Hematopoietic multipotent progenitor cell (in vitro differentiated cells): ENCODE results near the gene SLC17A9. TPM values are rescaled to one million over a fixed set of nuclear protein-coding genes. Genes with fewer than 3 reads are reported as not detected.
"Not testable (repeated sequence)": the region's sequence is repeated elsewhere in the genome, so short reads cannot be mapped to it uniquely, and the experiment has no call there.

ENCODE experiments used
- DNase-seq, 3 donors: peaks; one replicate each; pipeline ENCODE4 v3.0.0-alpha.2; 2011 to 2015; ENCODE audit warnings: low read depth in 2 of 3, low spot score in 2 of 3
- total RNA-seq: library from RNA; depleted of rRNA; stranded (reverse); fragments of >200 nt; gene quantifications from one replicate; pipeline ENCODE4 v1.2.3, GENCODE V29; 2012

The SLC17A9 gene
- total RNA-seq, 1 donor = 28.8 TPM

DNA sequence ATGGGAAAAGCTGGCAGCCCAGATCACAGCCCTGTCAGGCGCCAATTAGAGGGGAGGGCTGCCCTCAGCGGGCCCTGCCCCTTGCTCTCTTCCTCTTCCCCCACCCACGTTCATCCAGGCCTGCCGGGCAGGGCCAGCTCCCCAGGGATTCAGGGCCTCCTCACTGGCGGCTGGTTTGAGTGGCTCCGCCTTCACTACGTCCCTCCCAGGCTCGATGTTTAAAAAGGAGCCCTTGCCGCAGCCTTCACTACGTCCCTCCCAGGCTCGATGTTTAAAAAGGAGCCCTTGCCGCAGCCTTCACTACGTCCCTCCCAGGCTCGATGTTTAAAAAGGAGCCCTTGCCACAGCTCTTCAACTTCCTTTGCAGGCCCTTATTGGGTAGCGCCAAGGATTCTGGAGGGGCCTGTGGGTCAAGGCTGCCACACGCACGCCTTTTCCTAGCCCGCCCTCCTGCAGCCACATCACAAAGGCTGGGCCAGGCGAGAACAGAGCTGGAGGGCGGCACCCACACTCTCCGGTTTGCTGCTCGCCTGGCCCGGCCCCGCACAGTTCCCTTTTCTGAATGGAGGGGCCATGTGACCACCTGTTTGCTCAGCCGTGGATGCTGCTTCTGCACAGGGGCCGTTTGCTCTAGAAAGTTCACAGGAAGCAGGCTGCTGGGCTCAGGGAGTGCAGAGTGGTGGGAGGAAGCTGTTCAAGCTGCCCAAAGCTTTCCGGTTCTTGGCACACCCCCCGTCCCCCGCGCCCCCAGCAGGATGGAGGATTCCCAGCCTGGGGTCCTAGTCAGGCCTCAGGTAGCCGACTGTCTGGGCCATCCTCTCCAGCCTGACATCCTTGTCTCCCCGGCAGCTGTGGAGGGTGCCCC is 1.6 kb downstream of the SLC17A9 start:
- peak; percentile 38 to 99 (median 95) for DNase-seq

DNA sequence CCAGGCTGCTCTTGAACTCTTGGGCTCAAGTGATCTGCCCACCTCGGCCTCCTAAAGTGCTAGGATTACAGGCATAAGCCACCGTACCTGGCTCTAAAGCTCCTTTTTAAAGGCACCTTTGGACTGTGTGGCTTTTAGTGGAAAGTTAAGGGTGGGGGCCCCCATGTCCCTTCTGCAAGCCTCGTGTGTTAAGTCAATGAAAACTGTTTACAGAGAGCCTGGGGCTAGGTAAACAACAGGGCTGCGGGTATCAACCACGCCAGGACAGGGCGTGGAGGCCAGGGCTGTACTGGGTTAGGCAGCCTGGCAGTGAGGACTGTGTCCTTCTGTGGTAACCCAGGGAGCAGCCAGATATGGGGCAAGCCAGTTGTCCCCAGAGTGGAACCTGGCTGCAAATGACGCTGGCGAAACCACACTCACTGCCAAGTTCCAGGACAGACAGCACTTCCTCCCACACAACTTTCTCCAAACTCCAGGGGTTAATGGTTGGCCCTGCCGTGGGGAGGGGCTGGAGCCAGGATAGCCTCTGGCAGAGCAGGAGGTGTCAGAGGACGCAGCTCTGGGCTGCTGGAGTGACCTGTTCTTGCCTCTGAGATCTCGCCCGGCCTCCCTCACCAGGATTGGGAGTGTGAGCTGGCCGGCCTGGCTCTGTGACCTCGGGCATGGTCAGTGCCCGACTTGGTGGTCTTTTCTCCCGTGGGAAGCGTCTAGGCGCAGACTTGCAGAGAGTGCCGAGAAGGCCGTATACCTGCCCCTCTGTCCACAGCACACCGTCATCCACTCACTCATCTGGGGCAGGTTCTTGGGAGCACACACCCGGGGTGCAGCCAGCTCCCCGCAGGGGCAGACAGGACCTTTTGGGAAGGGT is 3.2 kb downstream of the SLC17A9 start:
- no peak for DNase-seq

DNA sequence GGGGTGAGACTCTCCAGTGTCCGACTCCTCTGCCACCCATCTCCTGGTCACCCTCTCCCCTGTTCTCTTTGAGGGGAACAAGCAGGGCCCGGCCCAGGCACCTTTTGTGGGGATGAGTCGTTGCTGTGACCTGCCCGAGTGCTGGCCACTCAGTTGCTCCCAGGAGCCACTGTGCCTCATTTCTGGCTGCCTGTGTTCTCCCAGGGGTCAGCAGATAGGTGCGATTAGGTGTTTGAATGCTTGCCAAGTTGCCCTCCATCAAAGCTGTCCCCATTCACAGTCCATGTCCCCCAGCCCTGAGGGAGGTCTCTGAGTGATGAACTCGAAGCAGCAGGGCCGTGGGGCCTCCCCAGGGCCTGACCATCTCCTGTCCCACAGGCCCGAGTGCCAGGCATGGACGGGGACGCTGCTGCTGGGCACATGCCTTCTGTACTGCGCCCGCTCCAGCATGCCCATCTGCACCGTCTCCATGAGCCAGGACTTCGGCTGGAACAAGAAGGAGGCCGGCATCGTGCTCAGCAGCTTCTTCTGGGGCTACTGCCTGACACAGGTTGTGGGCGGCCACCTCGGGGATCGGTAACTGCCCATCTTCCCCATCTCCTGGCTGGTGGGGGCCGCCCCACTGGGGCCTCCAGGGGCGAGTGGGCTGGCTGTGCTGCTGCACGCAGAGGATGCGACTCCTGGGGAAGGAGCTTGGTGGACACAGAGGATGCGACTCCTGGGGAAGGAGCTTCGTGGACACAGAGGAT is 4.1 kb downstream of the SLC17A9 start:
- no peak for DNase-seq

DNA sequence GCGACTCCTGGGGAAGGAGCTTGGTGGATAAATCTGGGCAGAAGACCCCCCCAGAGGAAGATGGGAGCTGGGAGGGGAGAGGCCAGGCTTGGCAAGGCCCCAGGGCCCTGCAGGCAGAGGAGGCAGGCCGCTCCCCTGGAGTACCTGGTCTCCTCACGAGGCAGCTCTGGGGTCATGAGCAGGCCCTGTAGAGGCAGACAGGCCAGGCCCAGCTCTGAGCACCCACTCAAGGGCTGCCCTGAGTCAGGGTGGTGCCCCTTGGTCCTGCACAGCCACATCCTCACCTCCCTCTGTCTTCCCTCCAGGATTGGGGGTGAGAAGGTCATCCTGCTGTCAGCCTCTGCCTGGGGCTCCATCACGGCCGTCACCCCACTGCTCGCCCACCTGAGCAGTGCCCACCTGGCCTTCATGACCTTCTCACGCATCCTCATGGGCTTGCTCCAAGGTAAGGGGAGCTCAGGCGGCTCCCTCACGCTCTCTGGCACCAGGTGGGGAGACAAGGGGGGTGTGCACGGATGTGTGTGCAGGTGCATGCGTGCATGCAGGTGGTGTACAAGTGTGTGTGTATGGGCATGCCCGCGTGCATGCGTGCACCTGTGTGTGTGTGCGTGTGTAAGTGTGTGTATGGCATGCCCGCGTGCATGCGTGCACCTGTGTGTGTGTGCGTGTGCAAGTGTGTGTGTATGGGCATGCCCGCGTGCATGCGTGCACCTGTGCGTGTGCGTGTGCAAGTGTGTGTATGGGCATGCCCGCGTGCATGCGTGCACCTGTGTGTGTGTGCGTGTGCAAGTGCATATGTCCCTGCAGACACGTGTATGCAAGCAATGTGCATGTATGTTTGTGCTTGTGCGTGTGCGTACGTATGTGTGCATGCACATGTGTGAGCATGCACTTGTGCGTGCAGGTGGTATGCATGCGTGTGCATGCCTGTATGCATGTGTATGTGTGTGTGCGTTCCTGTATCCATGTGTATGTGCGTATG is 4.9 kb downstream of the SLC17A9 start:
- DNase-seq = no peak

- DNase-seq = no peak
These were observed 6.0 kb downstream of the SLC17A9 start for GRCh38 chr20:62958388-62959100.

DNA sequence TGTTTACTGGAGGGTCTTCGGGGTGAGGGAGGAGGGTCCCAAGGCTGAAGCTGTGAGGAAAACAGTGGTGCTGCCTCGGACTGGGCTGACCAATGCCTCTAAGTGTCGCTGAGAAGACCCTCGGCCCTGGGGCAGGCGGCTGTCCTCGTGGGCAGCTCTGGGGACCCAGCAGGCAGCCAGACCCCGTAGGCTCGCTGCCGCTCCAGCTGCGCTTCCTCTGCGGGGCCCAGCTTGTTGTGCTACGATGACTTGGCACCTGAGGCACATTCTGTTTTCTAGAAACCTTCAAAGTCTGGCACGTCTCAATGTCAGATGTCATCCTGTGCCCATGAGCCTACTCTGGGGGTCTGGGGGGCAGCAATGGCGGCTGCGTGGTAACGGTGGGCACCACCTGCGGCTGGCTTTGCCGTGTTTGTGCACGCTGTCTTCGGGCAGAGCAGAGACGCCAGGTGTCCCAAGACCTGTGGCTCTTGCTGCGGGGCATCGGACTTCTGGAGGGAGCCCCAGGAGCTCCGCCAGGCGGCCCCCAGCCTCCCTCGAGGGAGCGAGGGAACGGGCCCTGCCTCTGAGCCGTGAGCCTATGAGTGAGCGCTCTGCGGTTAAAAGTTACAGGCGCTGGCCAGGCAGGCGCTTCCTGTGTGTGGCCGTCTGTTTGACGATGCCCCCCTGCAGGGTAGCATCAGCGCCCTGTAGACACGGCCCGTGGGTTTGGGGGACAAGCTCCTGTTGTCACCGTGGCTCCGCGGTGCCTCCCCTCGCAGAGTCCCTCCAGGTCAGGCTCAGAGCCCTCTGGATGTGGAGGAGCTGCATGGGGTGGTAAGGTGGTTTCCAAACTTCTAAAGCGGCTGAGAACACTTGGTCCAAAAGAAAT is 6.8 kb downstream of the SLC17A9 start:
- peak in 2 of 3 donors; percentile 72 to 86 for DNase-seq

GRCh38 chr20:62959998-62960436 is 7.5 kb downstream of the SLC17A9 start:
- no peak for DNase-seq

- DNase-seq = not testable (repeated sequence)
These were observed 8.2 kb downstream of the SLC17A9 start for GRCh38 chr20:62960446-62961309.

DNA sequence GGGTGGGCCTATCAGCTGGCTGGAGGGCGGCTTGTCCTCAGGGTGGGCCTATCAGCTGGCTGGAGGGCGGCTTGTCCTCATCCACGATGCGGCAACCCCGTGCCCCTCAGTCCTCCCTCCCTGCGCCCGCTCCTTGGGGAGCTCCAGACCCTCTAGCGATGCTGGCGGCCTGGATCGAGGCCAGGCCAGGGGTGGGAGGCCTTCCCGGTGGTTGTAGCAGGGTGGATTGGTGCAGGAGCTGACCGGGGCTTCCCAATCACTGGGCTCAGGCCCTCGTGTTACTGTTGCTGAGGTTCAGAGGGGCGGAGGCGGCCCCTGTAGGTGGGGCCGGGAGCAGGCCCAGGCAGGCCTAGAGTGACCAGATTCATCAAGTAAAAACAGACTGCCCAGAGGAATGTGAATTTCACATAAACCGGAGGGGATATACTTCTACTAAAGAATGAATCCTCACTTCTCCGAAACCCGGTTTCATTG is 8.8 kb downstream of the SLC17A9 start:
- DNase-seq = no peak

GRCh38 chr20:62961799-62962198 is 9.3 kb downstream of the SLC17A9 start:
- DNase-seq = no peak

DNA sequence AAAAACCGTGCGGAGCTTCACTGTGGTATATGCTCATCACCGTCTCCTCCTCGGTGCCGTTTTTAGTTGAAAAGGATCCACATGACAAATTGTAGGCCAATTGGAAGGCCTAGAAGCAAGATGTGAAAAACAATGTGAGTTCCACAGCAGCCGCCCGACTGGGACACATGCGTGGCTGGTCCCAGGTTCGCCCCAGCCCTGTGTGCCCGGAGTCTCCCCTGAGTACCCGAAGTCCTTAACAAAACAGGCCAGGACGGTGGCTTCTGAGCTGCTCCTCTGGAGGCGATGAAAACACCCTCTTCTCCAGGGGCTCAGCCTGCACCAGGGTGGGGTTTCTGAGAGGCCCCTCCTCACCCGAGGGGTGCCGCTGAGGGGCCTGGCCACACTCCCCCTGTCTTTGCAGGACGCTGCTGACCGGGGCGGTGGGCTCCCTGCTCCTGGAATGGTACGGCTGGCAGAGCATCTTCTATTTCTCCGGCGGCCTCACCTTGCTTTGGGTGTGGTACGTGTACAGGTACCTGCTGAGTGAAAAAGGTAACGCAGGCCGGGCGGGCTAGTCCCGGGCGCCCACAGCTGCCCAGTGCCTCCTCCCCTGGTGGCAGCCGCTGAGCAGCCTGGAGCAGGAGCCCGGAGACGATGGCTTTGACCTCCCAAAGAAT is 9.8 kb downstream of the SLC17A9 start:
- no peak for DNase-seq

GRCh38 chr20:62962891-62963613 is 10.5 kb downstream of the SLC17A9 start:
- DNase-seq = no peak

- DNase-seq = no peak
These were observed 11.3 kb downstream of the SLC17A9 start for GRCh38 chr20:62963614-62964397.

- DNase-seq = peak in 1 of 3 donors; percentile 57
These were observed 12.2 kb downstream of the SLC17A9 start for GRCh38 chr20:62964700-62965099.

DNA sequence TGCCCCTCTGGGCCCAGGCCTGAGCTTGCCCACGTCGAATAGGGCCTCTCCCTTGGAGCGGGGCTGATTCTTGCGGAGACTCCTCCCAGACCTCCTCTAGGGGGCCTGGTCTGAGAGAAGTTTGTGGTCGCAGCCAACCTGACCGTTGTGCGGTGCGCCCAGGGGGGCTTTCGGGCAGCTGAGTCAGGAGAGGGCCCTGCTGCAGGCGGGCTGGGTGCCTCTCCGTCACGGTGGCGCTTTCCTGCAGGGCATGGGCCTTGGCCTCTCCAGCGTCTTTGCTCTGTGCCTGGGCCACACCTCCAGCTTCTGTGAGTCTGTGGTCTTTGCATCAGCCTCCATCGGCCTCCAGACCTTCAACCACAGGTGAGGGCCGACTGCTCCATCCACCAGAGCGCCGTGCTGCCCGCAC is 12.9 kb downstream of the SLC17A9 start:
- no peak for DNase-seq
